Fibroblast of lung (primary cell): ENCODE results near the gene ETV1. TPM values are rescaled to one million over a fixed set of nuclear protein-coding genes. Genes with fewer than 3 reads are reported as not detected.

Source experiments
- DNase-seq, 2 donors: peaks; one replicate each; pipeline versions ENCODE4 v3.0.0 to v3.0.0-alpha.2; 2010; ENCODE audit warnings: low read depth in 2 of 2
- H2AFZ ChIP-seq: 2 replicates; pipeline ENCODE4 v1.5.1; 2012; ENCODE audit warnings: low read length, control low read depth, inconsistent platforms
- H3K27ac ChIP-seq: 2 replicates; pipeline ENCODE4 v1.5.1; 2011; ENCODE audit warnings: low read length, control low read depth; ENCODE audit not compliant: insufficient read depth
- H3K27me3 ChIP-seq: 2 replicates; pipeline ENCODE4 v1.5.1; 2011; ENCODE audit warnings: mild to moderate bottlenecking, low read length; ENCODE audit not compliant: control insufficient read depth, insufficient read depth
- H3K36me3 ChIP-seq: 2 replicates; pipeline ENCODE4 v1.5.1; 2011; ENCODE audit warnings: low read length; ENCODE audit not compliant: control insufficient read depth, insufficient read depth
- H3K4me1 ChIP-seq: 2 replicates; pipeline ENCODE4 v1.5.1; 2011; ENCODE audit warnings: low read length; ENCODE audit not compliant: control insufficient read depth, insufficient read depth; ENCODE audit errors: extremely low read depth
- H3K4me2 ChIP-seq: 2 replicates; pipeline ENCODE4 v1.5.1; 2011; ENCODE audit warnings: low read length, control low read depth; ENCODE audit not compliant: insufficient read depth; ENCODE audit errors: extremely low read depth
- H3K4me3 ChIP-seq, 4 experiments: fragments of 200-600 bp in 1 of 4; sonication (generic) in 1 of 4; replicated peaks in 1 of 4; 2 replicates each; pipeline ENCODE4 v1.5.1; 2011 to 2016; ENCODE audit warnings: low read length in 4 of 4, low read depth in 3 of 4, mild to moderate bottlenecking in 3 of 4, control low read depth in 2 of 4, inconsistent platforms in 1 of 4, mixed read lengths in 1 of 4; ENCODE audit not compliant: insufficient read depth in 1 of 4; ENCODE audit errors: control extremely low read depth in 1 of 4
- H3K79me2 ChIP-seq: 2 replicates; pipeline ENCODE4 v1.5.1; 2012; ENCODE audit warnings: mild to moderate bottlenecking, low read length, inconsistent platforms; ENCODE audit not compliant: control insufficient read depth, insufficient read depth
- H3K9ac ChIP-seq: 2 replicates; pipeline ENCODE4 v1.5.1; 2011; ENCODE audit warnings: mild to moderate bottlenecking, low read length, control low read depth; ENCODE audit not compliant: insufficient read depth
- H3K9me3 ChIP-seq: 2 replicates; pipeline ENCODE4 v1.5.1; 2012; ENCODE audit warnings: low read depth, low read length; ENCODE audit not compliant: control insufficient read depth, insufficient read depth
- H4K20me1 ChIP-seq: 2 replicates; pipeline ENCODE4 v1.5.1; 2011; ENCODE audit warnings: low read length; ENCODE audit not compliant: control insufficient read depth, insufficient read depth; ENCODE audit errors: extremely low read depth
- EZH2 ChIP-seq: IDR thresholded peaks from 2 replicates; pipeline ENCODE4 v1.5.1; 2012; ENCODE audit warnings: low read length, control low read depth, mild to moderate bottlenecking; ENCODE audit errors: missing control alignments
- polyA plus RNA-seq, 2 donors: library from polyadenylated mRNA; depleted of rRNA in 1 of 2; stranded (reverse) in 1 of 2; unstranded in 1 of 2; fragments of >200 nt; gene quantifications; 2 replicates each; pipeline ENCODE4 v1.2.1, GENCODE V29; 2011 to 2012; ENCODE audit warnings: missing spikeins in 1 of 2
- total RNA-seq: library from RNA; depleted of rRNA; stranded (reverse); fragments of >200 nt; gene quantifications from 2 replicates; pipeline ENCODE4 v1.2.1, GENCODE V29; 2014
- TF ChIP-seq, protein P1 (sequence below), 2 donors: IDR thresholded peaks in 1 of 2; conservative IDR thresholded peaks in 1 of 2; 1 replicate in 1 of 2; 2 replicates in 1 of 2; pipeline ENCODE4 v1.5.1; 2011 to 2012; ENCODE audit warnings: low read length in 2 of 2, control low read depth in 1 of 2, inconsistent platforms in 1 of 2, low read depth in 1 of 2, mild to moderate bottlenecking in 1 of 2

The ETV1 gene
- total and polyA plus RNA-seq, 2 donors (not counting 1 experiment from before 2014, with no cell fraction given) = 13.3 to 26.4 TPM

DNA sequence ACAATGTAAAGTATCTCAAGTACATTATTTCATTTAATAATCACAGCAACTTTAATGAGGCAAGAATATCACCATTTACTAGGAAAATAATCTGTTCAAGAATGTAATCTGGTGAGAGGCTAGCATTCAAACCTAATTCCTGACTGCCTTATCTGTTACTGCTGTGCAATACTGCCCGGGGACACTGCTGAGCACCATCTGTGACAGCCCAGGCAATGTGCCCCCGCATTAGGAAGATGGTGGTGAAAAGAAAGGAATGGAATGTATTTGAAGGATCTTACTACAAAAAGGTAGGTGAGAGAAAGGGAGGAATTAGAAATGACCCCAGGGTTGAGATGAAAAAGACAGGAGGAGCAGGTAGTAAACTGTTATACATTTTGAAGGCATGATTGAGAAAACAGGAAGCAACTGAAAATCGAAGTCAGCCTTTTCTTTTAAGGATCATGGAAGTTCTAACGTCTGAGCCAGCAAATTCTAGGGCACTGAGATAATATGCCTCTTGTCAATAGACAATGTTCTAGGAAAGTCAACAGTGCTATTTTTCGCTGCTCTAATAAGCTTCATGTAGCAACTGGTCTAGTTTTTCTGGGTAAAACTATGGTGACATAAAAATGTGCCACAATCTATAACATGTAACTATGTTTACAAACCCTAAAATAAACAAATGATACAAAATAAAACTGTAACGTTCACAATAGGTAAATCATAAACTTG lies 90.4 kb downstream of the ETV1 start:
- H3K79me2 ChIP-seq = no peaks in the 10 kb centered on the region
- no peak overlapping the region for H3K27ac ChIP-seq
- no peak overlapping the region for H3K4me3 ChIP-seq
- H4K20me1 ChIP-seq = no peaks in the 10 kb centered on the region
- H2AFZ ChIP-seq = no peak overlapping the region
- no peak overlapping the region for H3K9ac ChIP-seq
- H3K9me3 ChIP-seq = no peaks in the 10 kb centered on the region
- no peak overlapping the region for H3K4me2 ChIP-seq
- no peaks in the 10 kb centered on the region for H3K27me3 ChIP-seq
- DNase-seq = no peak
- no peaks in the 10 kb centered on the region for H3K4me1 ChIP-seq
- no peaks in the 10 kb centered on the region for H3K36me3 ChIP-seq
- no peak for TF ChIP-seq EZH2
- TF ChIP-seq, protein P1, sequence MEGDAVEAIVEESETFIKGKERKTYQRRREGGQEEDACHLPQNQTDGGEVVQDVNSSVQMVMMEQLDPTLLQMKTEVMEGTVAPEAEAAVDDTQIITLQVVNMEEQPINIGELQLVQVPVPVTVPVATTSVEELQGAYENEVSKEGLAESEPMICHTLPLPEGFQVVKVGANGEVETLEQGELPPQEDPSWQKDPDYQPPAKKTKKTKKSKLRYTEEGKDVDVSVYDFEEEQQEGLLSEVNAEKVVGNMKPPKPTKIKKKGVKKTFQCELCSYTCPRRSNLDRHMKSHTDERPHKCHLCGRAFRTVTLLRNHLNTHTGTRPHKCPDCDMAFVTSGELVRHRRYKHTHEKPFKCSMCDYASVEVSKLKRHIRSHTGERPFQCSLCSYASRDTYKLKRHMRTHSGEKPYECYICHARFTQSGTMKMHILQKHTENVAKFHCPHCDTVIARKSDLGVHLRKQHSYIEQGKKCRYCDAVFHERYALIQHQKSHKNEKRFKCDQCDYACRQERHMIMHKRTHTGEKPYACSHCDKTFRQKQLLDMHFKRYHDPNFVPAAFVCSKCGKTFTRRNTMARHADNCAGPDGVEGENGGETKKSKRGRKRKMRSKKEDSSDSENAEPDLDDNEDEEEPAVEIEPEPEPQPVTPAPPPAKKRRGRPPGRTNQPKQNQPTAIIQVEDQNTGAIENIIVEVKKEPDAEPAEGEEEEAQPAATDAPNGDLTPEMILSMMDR (conservative IDR thresholded peaks at IDR 0.05 in 1 of 2, IDR thresholded peaks at IDR 0.05 in 1 of 2; ENCODE audit: low read depth in 1 of 2, low read length in 2 of 2) = no peak

DNA sequence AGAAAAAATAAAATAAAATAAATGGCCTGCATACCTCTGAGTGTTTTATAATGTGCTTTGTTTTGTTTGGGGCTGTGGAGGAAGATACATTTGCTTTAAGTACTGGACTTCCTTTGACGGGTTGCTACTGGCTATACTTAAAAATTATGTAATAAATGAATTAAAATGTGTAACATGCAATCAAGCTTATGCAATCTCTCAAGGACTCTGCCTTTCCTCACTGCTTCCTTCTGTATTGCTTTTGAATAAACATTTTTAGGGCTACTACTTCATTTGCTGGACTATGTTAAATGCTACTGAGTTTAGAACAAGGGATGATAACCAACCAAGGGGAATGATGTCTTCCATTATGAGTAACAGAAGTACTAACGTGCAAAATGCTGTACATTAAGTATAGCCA lies 91.6 kb downstream of the ETV1 start:
- no peak overlapping the region for H3K4me3 ChIP-seq
- no peak overlapping the region for H3K9ac ChIP-seq
- peak in 1 of 2 donors; percentile 50 for DNase-seq
- H2AFZ ChIP-seq = no peak overlapping the region
- no peaks in the 10 kb centered on the region for H3K27me3 ChIP-seq
- H3K79me2 ChIP-seq = no peaks in the 10 kb centered on the region
- no peaks in the 10 kb centered on the region for H3K36me3 ChIP-seq
- H4K20me1 ChIP-seq = no peaks in the 10 kb centered on the region
- H3K27ac ChIP-seq = no peak overlapping the region
- no peaks in the 10 kb centered on the region for H3K9me3 ChIP-seq
- H3K4me2 ChIP-seq = no peak overlapping the region
- TF ChIP-seq, protein P1 (conservative IDR thresholded peaks at IDR 0.05 in 1 of 2, IDR thresholded peaks at IDR 0.05 in 1 of 2; ENCODE audit: low read depth in 1 of 2, low read length in 2 of 2) = no peak
- no peaks in the 10 kb centered on the region for H3K4me1 ChIP-seq

DNA sequence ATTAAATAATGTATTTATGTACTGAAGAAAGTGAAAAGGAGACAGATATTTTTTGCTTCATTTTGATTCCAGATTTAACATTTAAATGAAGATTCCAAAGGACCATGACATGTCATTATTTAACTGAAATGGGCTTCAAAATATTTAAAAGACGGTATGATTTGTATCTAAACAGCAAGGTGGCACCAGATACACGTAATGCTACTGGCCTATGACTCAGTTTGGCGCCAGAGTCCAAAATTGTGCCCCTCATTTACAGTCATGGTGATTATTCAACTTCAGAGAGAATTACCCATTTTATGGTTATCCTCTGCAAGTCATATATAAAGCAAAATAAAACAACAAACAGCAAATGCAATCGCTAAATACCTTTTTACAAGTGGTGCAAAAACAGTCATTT lies 94.5 kb downstream of the ETV1 start:
- Histone ChIP-seq H2AFZ (no peak overlapping the region), H3K36me3 (no peaks in the 10 kb centered on the region), H3K27ac (no peak overlapping the region), H3K9ac (no peak overlapping the region), H4K20me1 (no peaks in the 10 kb centered on the region), H3K4me2 (no peak overlapping the region), H3K79me2 (no peaks in the 10 kb centered on the region), H3K9me3 (no peaks in the 10 kb centered on the region), H3K4me1 (no peaks in the 10 kb centered on the region), H3K4me3 (no peak overlapping the region), H3K27me3 (no peaks in the 10 kb centered on the region)
- no peak for DNase-seq
- TF ChIP-seq EZH2 = no peak
- TF ChIP-seq, protein P1 (conservative IDR thresholded peaks at IDR 0.05 in 1 of 2, IDR thresholded peaks at IDR 0.05 in 1 of 2; ENCODE audit: low read depth in 1 of 2, low read length in 2 of 2) = no peak
